Activated naive CD8-positive, alpha-beta T cell (primary cell): ENCODE data around the gene CD83.
A peak's percentile ranks its signal among the peaks of the same experiment; 100 is the strongest.

Source experiments
- H3K27ac Mint-ChIP-seq: one replicate; pipeline ENCODE4 v1.8.0; 2021; ENCODE audit warnings: mixed read lengths
- H3K27me3 Mint-ChIP-seq: one replicate; pipeline ENCODE4 v1.8.0; 2021; ENCODE audit warnings: mixed read lengths
- H3K36me3 Mint-ChIP-seq: one replicate; pipeline ENCODE4 v1.8.0; 2021; ENCODE audit warnings: mixed read lengths
- H3K4me1 Mint-ChIP-seq: one replicate; pipeline ENCODE4 v1.8.0; 2021; ENCODE audit warnings: low read depth, mixed read lengths
- H3K4me3 Mint-ChIP-seq: one replicate; pipeline ENCODE4 v1.8.0; 2021; ENCODE audit warnings: mild to moderate bottlenecking, mixed read lengths
- H3K9me3 Mint-ChIP-seq: one replicate; pipeline ENCODE4 v1.8.0; 2021; ENCODE audit warnings: low read depth, mixed read lengths

Gene CD83

GRCh38 chr6:14083751-14084150, 33.8 kb upstream of the CD83 start:
- no peak overlapping the region for H3K4me3 Mint-ChIP-seq
- peaks cover 3% of the 10 kb centered on the region for H3K4me1 Mint-ChIP-seq
- no peaks in the 10 kb centered on the region for H3K36me3 Mint-ChIP-seq
- H3K27ac Mint-ChIP-seq = no peak overlapping the region
- no peaks in the 10 kb centered on the region for H3K27me3 Mint-ChIP-seq
- no peaks in the 10 kb centered on the region for H3K9me3 Mint-ChIP-seq

GRCh38 chr6:14084388-14084787, 33.2 kb upstream of the CD83 start:
- no peaks in the 10 kb centered on the region for H3K9me3 Mint-ChIP-seq
- no peaks in the 10 kb centered on the region for H3K27me3 Mint-ChIP-seq
- H3K4me3 Mint-ChIP-seq = no peak overlapping the region
- H3K27ac Mint-ChIP-seq = no peak overlapping the region
- H3K36me3 Mint-ChIP-seq = no peaks in the 10 kb centered on the region
- H3K4me1 Mint-ChIP-seq = peaks cover 7% of the 10 kb centered on the region

GRCh38 chr6:14085176-14085787, 32.3 kb upstream of the CD83 start:
- Mint-ChIP-seq H3K27ac (no peak overlapping the region), H3K36me3 (no peaks in the 10 kb centered on the region), H3K9me3 (no peaks in the 10 kb centered on the region), H3K27me3 (no peaks in the 10 kb centered on the region), H3K4me1 (peaks cover 7% of the 10 kb centered on the region), H3K4me3 (no peak overlapping the region)

GRCh38 chr6:14086701-14087100, 30.9 kb upstream of the CD83 start:
- no peaks in the 10 kb centered on the region for H3K9me3 Mint-ChIP-seq
- no peaks in the 10 kb centered on the region for H3K36me3 Mint-ChIP-seq
- H3K4me1 Mint-ChIP-seq = peaks cover 7% of the 10 kb centered on the region
- H3K27me3 Mint-ChIP-seq = no peaks in the 10 kb centered on the region
- H3K4me3 Mint-ChIP-seq = no peak overlapping the region
- no peak overlapping the region for H3K27ac Mint-ChIP-seq

GRCh38 chr6:14088600-14089192, 28.9 kb upstream of the CD83 start:
- Mint-ChIP-seq H3K36me3 (peaks cover 7% of the 10 kb centered on the region), H3K4me1 (peaks cover 7% of the 10 kb centered on the region), H3K27ac (no peak overlapping the region), H3K4me3 (no peak overlapping the region), H3K27me3 (no peaks in the 10 kb centered on the region), H3K9me3 (peaks cover 7% of the 10 kb centered on the region)

GRCh38 chr6:14089224-14089623, 28.3 kb upstream of the CD83 start:
- Mint-ChIP-seq H3K4me3 (no peak overlapping the region), H3K4me1 (peaks cover 9% of the 10 kb centered on the region), H3K36me3 (peaks cover 7% of the 10 kb centered on the region), H3K27ac (no peak overlapping the region), H3K9me3 (peaks cover 7% of the 10 kb centered on the region), H3K27me3 (no peaks in the 10 kb centered on the region)

- H3K27me3 Mint-ChIP-seq = no peaks in the 10 kb centered on the region
- peaks cover 7% of the 10 kb centered on the region for H3K9me3 Mint-ChIP-seq
- no peak overlapping the region for H3K4me3 Mint-ChIP-seq
- no peak overlapping the region for H3K27ac Mint-ChIP-seq
- H3K4me1 Mint-ChIP-seq = peaks cover 20% of the 10 kb centered on the region
- H3K36me3 Mint-ChIP-seq = peaks cover 7% of the 10 kb centered on the region
Measured at GRCh38 chr6:14091339-14091978, 26.1 kb upstream of the CD83 start.

- Mint-ChIP-seq H3K9me3 (peaks cover 7% of the 10 kb centered on the region), H3K27me3 (no peaks in the 10 kb centered on the region), H3K4me1 (peaks cover 20% of the 10 kb centered on the region), H3K36me3 (peaks cover 7% of the 10 kb centered on the region), H3K27ac (no peak overlapping the region), H3K4me3 (no peak overlapping the region)
Measured at GRCh38 chr6:14092316-14092715, 25.3 kb upstream of the CD83 start.

- Mint-ChIP-seq H3K9me3 (peaks cover 7% of the 10 kb centered on the region), H3K27ac (no peak overlapping the region), H3K4me3 (no peak overlapping the region), H3K36me3 (peaks cover 7% of the 10 kb centered on the region), H3K27me3 (no peaks in the 10 kb centered on the region), H3K4me1 (peaks cover 20% of the 10 kb centered on the region)
Measured at GRCh38 chr6:14092838-14093789, 24.5 kb upstream of the CD83 start.

- H3K36me3 Mint-ChIP-seq = peaks cover 7% of the 10 kb centered on the region
- peaks cover 13% of the 10 kb centered on the region for H3K4me1 Mint-ChIP-seq
- no peak overlapping the region for H3K4me3 Mint-ChIP-seq
- no peak overlapping the region for H3K27ac Mint-ChIP-seq
- peaks cover 7% of the 10 kb centered on the region for H3K9me3 Mint-ChIP-seq
- no peaks in the 10 kb centered on the region for H3K27me3 Mint-ChIP-seq
Measured at GRCh38 chr6:14094721-14095120, 22.9 kb upstream of the CD83 start.

- peaks cover 7% of the 10 kb centered on the region for H3K9me3 Mint-ChIP-seq
- peaks cover 18% of the 10 kb centered on the region for H3K4me1 Mint-ChIP-seq
- H3K4me3 Mint-ChIP-seq = no peak overlapping the region
- H3K27ac Mint-ChIP-seq = peak overlapping the region; percentile 43
- H3K27me3 Mint-ChIP-seq = no peaks in the 10 kb centered on the region
- peaks cover 7% of the 10 kb centered on the region for H3K36me3 Mint-ChIP-seq
Measured at GRCh38 chr6:14095437-14095836, 22.1 kb upstream of the CD83 start.

GRCh38 chr6:14100138-14100537, 17.4 kb upstream of the CD83 start:
- H3K9me3 Mint-ChIP-seq = no peaks in the 10 kb centered on the region
- H3K4me3 Mint-ChIP-seq = no peak overlapping the region
- no peak overlapping the region for H3K27ac Mint-ChIP-seq
- peaks cover 6% of the 10 kb centered on the region for H3K27me3 Mint-ChIP-seq
- H3K4me1 Mint-ChIP-seq = peaks cover 16% of the 10 kb centered on the region
- H3K36me3 Mint-ChIP-seq = no peaks in the 10 kb centered on the region

GRCh38 chr6:14100966-14101365, 16.6 kb upstream of the CD83 start:
- Mint-ChIP-seq H3K27ac (no peak overlapping the region), H3K36me3 (no peaks in the 10 kb centered on the region), H3K9me3 (no peaks in the 10 kb centered on the region), H3K4me1 (peaks cover 8% of the 10 kb centered on the region), H3K27me3 (peaks cover 6% of the 10 kb centered on the region), H3K4me3 (no peak overlapping the region)

- Mint-ChIP-seq H3K4me3 (no peak overlapping the region), H3K27ac (no peak overlapping the region), H3K4me1 (peaks cover 8% of the 10 kb centered on the region), H3K27me3 (peaks cover 6% of the 10 kb centered on the region), H3K9me3 (peaks cover 2% of the 10 kb centered on the region), H3K36me3 (peaks cover 6% of the 10 kb centered on the region)
Measured at GRCh38 chr6:14102383-14102782, 15.2 kb upstream of the CD83 start.

GRCh38 chr6:14105547-14105946, 12.0 kb upstream of the CD83 start:
- peaks cover 6% of the 10 kb centered on the region for H3K27me3 Mint-ChIP-seq
- H3K36me3 Mint-ChIP-seq = peaks cover 9% of the 10 kb centered on the region
- H3K27ac Mint-ChIP-seq = no peak overlapping the region
- peaks cover 34% of the 10 kb centered on the region for H3K4me1 Mint-ChIP-seq
- H3K9me3 Mint-ChIP-seq = peaks cover 4% of the 10 kb centered on the region
- H3K4me3 Mint-ChIP-seq = no peak overlapping the region
